Peyer's patch (tissue), 4 donors: ENCODE results near the gene BRIP1. TPM values are rescaled to one million over a fixed set of nuclear protein-coding genes. Genes with fewer than 3 reads are reported as not detected.
"Not testable (repeated sequence)": the region's sequence is repeated elsewhere in the genome, so short reads cannot be mapped to it uniquely, and the experiment has no call there.

ENCODE experiments used
- DNase-seq, 3 donors: peaks; one replicate each; pipeline ENCODE4 v3.0.0-alpha.2; 2017 to 2019
- H3K27ac ChIP-seq, 4 donors: fragments of 200-600 bp; sonication (generic); one replicate each; pipeline ENCODE4 v1.5.1; 2016 to 2019
- H3K27me3 ChIP-seq, 2 donors: fragments of 200-600 bp; sonication (generic); one replicate each; pipeline ENCODE4 v1.5.1; 2019
- H3K36me3 ChIP-seq, 3 donors: fragments of 200-600 bp; sonication (generic); one replicate each; pipeline ENCODE4 v1.5.1; 2016 to 2019
- H3K4me1 ChIP-seq, 4 donors: fragments of 200-600 bp; sonication (generic); one replicate each; pipeline ENCODE4 v1.5.1; 2016 to 2019
- H3K4me3 ChIP-seq, 4 donors: fragments of 200-600 bp; sonication (generic); 1 replicate in 3 of 4; 2 replicates in 1 of 4; pipeline ENCODE4 v1.5.1; 2016 to 2019; ENCODE audit warnings: mild to moderate bottlenecking in 1 of 4
- H3K9me3 ChIP-seq, 4 donors: fragments of 200-600 bp; sonication (generic); one replicate each; pipeline ENCODE4 v1.5.1; 2016 to 2019; ENCODE audit warnings: mild to moderate bottlenecking in 1 of 4
- POLR2A ChIP-seq, 2 donors: fragments of 450-650 bp; IDR thresholded peaks; one replicate each; pipeline ENCODE4 v1.5.1; 2017; ENCODE audit warnings: antibody characterized with exemption in 2 of 2, mild to moderate bottlenecking in 2 of 2, moderate library complexity in 2 of 2
- total RNA-seq, 4 donors: library from RNA; depleted of rRNA; stranded (reverse); fragments of >200 nt; gene quantifications; one replicate each; pipeline ENCODE4 v1.1.0, GENCODE V29; 2016
- TF ChIP-seq, protein P1 (sequence below), 6 experiments: fragments of 450-650 bp in 4 of 6; fragments of 200-600 bp in 2 of 6; sonication (generic) in 1 of 6; IDR thresholded peaks; one replicate each; pipeline ENCODE4 v1.5.1; 2017 to 2019; ENCODE audit warnings: antibody characterized with exemption in 6 of 6, mild to moderate bottlenecking in 3 of 6, moderate library complexity in 1 of 6

Gene BRIP1
- total RNA-seq, 4 donors from 2014 or later, result 4.3 to 13.2 (median 4.5) TPM

- Histone ChIP-seq H3K36me3 (no peaks in the 10 kb centered on the region), H3K9me3 (no peaks in the 10 kb centered on the region), H3K27me3 (no peaks in the 10 kb centered on the region), H3K4me3 (no peak overlapping the region), H3K4me1 (no peaks in the 10 kb centered on the region), H3K27ac (no peak overlapping the region)
- no peak for DNase-seq
- TF ChIP-seq POLR2A (IDR thresholded peaks at IDR 0.05), result no peak
- TF ChIP-seq, protein P1, sequence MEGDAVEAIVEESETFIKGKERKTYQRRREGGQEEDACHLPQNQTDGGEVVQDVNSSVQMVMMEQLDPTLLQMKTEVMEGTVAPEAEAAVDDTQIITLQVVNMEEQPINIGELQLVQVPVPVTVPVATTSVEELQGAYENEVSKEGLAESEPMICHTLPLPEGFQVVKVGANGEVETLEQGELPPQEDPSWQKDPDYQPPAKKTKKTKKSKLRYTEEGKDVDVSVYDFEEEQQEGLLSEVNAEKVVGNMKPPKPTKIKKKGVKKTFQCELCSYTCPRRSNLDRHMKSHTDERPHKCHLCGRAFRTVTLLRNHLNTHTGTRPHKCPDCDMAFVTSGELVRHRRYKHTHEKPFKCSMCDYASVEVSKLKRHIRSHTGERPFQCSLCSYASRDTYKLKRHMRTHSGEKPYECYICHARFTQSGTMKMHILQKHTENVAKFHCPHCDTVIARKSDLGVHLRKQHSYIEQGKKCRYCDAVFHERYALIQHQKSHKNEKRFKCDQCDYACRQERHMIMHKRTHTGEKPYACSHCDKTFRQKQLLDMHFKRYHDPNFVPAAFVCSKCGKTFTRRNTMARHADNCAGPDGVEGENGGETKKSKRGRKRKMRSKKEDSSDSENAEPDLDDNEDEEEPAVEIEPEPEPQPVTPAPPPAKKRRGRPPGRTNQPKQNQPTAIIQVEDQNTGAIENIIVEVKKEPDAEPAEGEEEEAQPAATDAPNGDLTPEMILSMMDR (IDR thresholded peaks at IDR 0.05), result no peak
Measured at GRCh38 chr17:61825448-61826137, 37.7 kb downstream of the BRIP1 start.

- H3K27me3 ChIP-seq, result no peaks in the 10 kb centered on the region
- no peak overlapping the region for H3K4me3 ChIP-seq
- H3K9me3 ChIP-seq, result no peaks in the 10 kb centered on the region
- H3K27ac ChIP-seq, result no peak overlapping the region
- no peak for TF ChIP-seq POLR2A (IDR thresholded peaks at IDR 0.05)
- TF ChIP-seq, protein P1 (IDR thresholded peaks at IDR 0.05), result no peak
- no peaks in the 10 kb centered on the region for H3K36me3 ChIP-seq
- no peaks in the 10 kb centered on the region for H3K4me1 ChIP-seq
- no peak for DNase-seq
Measured at GRCh38 chr17:61822326-61823285, 40.7 kb downstream of the BRIP1 start.

DNA sequence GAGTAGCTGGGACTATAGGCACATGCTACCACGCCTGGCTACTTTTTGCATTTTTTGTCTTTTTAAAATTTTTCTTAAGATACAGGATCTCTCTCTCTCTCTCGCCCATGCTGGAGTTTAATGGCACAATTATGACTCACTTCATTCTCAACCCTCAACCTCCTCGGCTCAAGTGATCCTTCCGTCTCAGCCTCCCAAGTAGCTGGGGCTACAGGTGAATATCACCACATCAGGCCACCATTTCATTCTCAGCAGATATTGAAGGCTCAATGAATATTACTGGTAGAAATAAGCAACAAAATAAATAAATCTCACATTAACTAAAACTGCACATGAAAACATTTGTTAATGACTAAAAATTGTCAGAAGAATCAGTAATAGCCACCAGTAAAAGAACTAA is 41.7 kb downstream of the BRIP1 start:
- no peaks in the 10 kb centered on the region for H3K4me1 ChIP-seq
- no peaks in the 10 kb centered on the region for H3K9me3 ChIP-seq
- no peak for DNase-seq
- TF ChIP-seq, protein P1 (IDR thresholded peaks at IDR 0.05), result no peak
- TF ChIP-seq POLR2A (IDR thresholded peaks at IDR 0.05), result no peak
- no peaks in the 10 kb centered on the region for H3K36me3 ChIP-seq
- H3K4me3 ChIP-seq, result no peak overlapping the region
- no peak overlapping the region for H3K27ac ChIP-seq
- H3K27me3 ChIP-seq, result no peaks in the 10 kb centered on the region

- H3K9me3 ChIP-seq, H3K27ac ChIP-seq, H3K27me3 ChIP-seq, H3K4me1 ChIP-seq, DNase-seq, H3K36me3 ChIP-seq, H3K4me3 ChIP-seq: not testable (repeated sequence)
Measured at GRCh38 chr17:61819265-61819664, 44.1 kb downstream of the BRIP1 start.

DNA sequence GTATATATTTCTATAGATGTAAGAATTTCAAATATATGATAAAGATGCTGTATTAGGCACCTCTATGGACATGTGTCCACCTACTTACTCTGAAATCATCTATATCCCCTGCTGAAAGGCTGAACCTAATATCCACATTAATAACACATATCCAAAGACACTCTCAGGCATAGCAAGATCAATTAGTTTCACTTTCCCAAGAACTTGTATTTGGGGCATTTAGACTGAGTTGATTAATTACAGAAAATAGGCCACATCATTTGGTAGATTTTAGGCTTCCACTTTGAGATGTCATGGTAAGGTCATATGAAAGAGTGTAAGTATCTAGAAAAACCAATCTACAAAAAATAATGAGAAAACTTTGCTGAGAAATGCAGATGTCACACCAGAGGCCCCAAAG is 45.1 kb downstream of the BRIP1 start:
- Histone ChIP-seq H3K36me3 (no peaks in the 10 kb centered on the region), H3K27me3 (no peaks in the 10 kb centered on the region), H3K9me3 (no peaks in the 10 kb centered on the region), H3K4me1 (no peaks in the 10 kb centered on the region), H3K4me3 (no peak overlapping the region), H3K27ac (no peak overlapping the region)
- TF ChIP-seq, protein P1 (IDR thresholded peaks at IDR 0.05), result no peak
- no peak for TF ChIP-seq POLR2A (IDR thresholded peaks at IDR 0.05)
- DNase-seq, result no peak

GRCh38 chr17:61817452-61817851 is 45.9 kb downstream of the BRIP1 start:
- TF ChIP-seq POLR2A (IDR thresholded peaks at IDR 0.05), result no peak
- TF ChIP-seq, protein P1 (IDR thresholded peaks at IDR 0.05), result no peak
- H3K36me3 ChIP-seq, result no peaks in the 10 kb centered on the region
- H3K4me1 ChIP-seq, result no peaks in the 10 kb centered on the region
- H3K4me3 ChIP-seq, result no peak overlapping the region
- DNase-seq, result no peak
- H3K27ac ChIP-seq, result no peak overlapping the region
- no peaks in the 10 kb centered on the region for H3K9me3 ChIP-seq
- H3K27me3 ChIP-seq, result no peaks in the 10 kb centered on the region
